Measurements from ENCODE around the gene YAP1.
"Not testable (repeated sequence)": the region's sequence is repeated elsewhere in the genome, so short reads cannot be mapped to it uniquely, and the experiment has no call there.

YAP1 gene

GRCh38 chr11:102244681-102245409 lies 134.6 kb downstream of the YAP1 start:
- no peak for DNase-seq

- DNase-seq = no peak
Observed at GRCh38 chr11:102251423-102251822, 141.2 kb downstream of the YAP1 start.

GRCh38 chr11:102252339-102252891 lies 142.2 kb downstream of the YAP1 start:
- no peak for DNase-seq

- DNase-seq = no peak
Observed at GRCh38 chr11:102253020-102253715, 142.9 kb downstream of the YAP1 start.

- DNase-seq = no peak
Observed at GRCh38 chr11:102254047-102254446, 143.8 kb downstream of the YAP1 start.

GRCh38 chr11:102256251-102256650 lies 146.0 kb downstream of the YAP1 start:
- no peak for DNase-seq

GRCh38 chr11:102260241-102260640 lies 150.0 kb downstream of the YAP1 start:
- no peak for DNase-seq

GRCh38 chr11:102263379-102264003 lies 153.2 kb downstream of the YAP1 start:
- no peak for DNase-seq

- DNase-seq = not testable (repeated sequence)
Observed at GRCh38 chr11:102264704-102265103, 154.5 kb downstream of the YAP1 start.

- no peak for DNase-seq
Observed at GRCh38 chr11:102266099-102266498, 155.9 kb downstream of the YAP1 start.

GRCh38 chr11:102267609-102268008 lies 157.4 kb downstream of the YAP1 start:
- DNase-seq = no peak

- peak; percentile 51 for DNase-seq
Observed at GRCh38 chr11:102268083-102268984, 158.1 kb downstream of the YAP1 start.

- DNase-seq = no peak
Observed at GRCh38 chr11:102268985-102269470, 158.8 kb downstream of the YAP1 start.

- DNase-seq = peak; percentile 20
Observed at GRCh38 chr11:102269927-102270326, 159.7 kb downstream of the YAP1 start.

- DNase-seq = no peak
Observed at GRCh38 chr11:102272047-102272824, 162.0 kb downstream of the YAP1 start.

- no peak for DNase-seq
Observed at GRCh38 chr11:102274628-102275027, 164.4 kb downstream of the YAP1 start.

GRCh38 chr11:102276362-102276761 lies 166.1 kb downstream of the YAP1 start:
- DNase-seq = no peak

GRCh38 chr11:102276783-102277182 lies 166.5 kb downstream of the YAP1 start:
- no peak for DNase-seq

- peak; percentile 19 for DNase-seq
Observed at GRCh38 chr11:102279641-102280170, 169.5 kb downstream of the YAP1 start.

GRCh38 chr11:102280245-102280833 lies 170.1 kb downstream of the YAP1 start:
- no peak for DNase-seq
